ENCODE measurements around the gene LRRC4B.
"Not testable (repeated sequence)": the region's sequence is repeated elsewhere in the genome, so short reads cannot be mapped to it uniquely, and the experiment has no call there.

DNA sequence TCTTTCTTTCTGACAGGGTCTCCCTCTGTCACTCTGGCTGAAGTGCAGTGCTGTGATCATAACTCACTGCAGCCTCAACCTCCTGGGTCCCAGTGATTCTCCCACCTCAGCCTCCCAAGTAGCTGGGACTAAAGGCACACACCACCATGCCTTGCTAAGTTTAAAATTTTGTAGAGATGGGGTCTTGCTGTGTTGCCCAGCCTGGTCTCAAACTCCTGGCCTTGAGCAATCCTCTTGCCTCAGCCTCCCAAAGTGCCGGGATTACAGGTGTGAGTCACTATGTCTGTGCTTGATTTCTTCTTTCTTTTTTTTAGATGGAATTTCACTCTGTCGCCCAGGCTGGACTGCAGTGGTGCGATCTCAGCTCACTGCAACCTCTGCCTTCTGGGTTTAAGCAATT lies 40.2 kb downstream of the LRRC4B start:
- TF ChIP-seq, protein P1, sequence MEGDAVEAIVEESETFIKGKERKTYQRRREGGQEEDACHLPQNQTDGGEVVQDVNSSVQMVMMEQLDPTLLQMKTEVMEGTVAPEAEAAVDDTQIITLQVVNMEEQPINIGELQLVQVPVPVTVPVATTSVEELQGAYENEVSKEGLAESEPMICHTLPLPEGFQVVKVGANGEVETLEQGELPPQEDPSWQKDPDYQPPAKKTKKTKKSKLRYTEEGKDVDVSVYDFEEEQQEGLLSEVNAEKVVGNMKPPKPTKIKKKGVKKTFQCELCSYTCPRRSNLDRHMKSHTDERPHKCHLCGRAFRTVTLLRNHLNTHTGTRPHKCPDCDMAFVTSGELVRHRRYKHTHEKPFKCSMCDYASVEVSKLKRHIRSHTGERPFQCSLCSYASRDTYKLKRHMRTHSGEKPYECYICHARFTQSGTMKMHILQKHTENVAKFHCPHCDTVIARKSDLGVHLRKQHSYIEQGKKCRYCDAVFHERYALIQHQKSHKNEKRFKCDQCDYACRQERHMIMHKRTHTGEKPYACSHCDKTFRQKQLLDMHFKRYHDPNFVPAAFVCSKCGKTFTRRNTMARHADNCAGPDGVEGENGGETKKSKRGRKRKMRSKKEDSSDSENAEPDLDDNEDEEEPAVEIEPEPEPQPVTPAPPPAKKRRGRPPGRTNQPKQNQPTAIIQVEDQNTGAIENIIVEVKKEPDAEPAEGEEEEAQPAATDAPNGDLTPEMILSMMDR (IDR thresholded peaks at IDR 0.05; ENCODE audit: insufficient read depth, low read depth, low read length) = not testable (repeated sequence)
- not testable (repeated sequence) for TF ChIP-seq EZH2 (IDR thresholded peaks at IDR 0.05; ENCODE audit: insufficient read depth, low read length)

All from astrocyte (in vitro differentiated cells and primary cell).